Measurements from ENCODE around the gene AHI1.

- no peak for TF ChIP-seq POLR2A (IDR thresholded peaks at IDR 0.05)
- TF ChIP-seq, protein P1, sequence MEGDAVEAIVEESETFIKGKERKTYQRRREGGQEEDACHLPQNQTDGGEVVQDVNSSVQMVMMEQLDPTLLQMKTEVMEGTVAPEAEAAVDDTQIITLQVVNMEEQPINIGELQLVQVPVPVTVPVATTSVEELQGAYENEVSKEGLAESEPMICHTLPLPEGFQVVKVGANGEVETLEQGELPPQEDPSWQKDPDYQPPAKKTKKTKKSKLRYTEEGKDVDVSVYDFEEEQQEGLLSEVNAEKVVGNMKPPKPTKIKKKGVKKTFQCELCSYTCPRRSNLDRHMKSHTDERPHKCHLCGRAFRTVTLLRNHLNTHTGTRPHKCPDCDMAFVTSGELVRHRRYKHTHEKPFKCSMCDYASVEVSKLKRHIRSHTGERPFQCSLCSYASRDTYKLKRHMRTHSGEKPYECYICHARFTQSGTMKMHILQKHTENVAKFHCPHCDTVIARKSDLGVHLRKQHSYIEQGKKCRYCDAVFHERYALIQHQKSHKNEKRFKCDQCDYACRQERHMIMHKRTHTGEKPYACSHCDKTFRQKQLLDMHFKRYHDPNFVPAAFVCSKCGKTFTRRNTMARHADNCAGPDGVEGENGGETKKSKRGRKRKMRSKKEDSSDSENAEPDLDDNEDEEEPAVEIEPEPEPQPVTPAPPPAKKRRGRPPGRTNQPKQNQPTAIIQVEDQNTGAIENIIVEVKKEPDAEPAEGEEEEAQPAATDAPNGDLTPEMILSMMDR (IDR thresholded peaks at IDR 0.05), result no peak
These were observed 230.5 kb downstream of the AHI1 start for GRCh38 chr6:135267085-135267484.

All from ovary (tissue), 3 donors.